Colon (tissue), 2 donors: ENCODE results near the gene TANGO2.

Source experiments
- FAIRE-seq: peaks from 2 replicates; lab custom pipeline; 2012; peaks lifted over from hg19 to GRCh38; lab: Jason Lieb, UNC
- donor health status: control.
- donor health status: control.

TANGO2 gene

DNA sequence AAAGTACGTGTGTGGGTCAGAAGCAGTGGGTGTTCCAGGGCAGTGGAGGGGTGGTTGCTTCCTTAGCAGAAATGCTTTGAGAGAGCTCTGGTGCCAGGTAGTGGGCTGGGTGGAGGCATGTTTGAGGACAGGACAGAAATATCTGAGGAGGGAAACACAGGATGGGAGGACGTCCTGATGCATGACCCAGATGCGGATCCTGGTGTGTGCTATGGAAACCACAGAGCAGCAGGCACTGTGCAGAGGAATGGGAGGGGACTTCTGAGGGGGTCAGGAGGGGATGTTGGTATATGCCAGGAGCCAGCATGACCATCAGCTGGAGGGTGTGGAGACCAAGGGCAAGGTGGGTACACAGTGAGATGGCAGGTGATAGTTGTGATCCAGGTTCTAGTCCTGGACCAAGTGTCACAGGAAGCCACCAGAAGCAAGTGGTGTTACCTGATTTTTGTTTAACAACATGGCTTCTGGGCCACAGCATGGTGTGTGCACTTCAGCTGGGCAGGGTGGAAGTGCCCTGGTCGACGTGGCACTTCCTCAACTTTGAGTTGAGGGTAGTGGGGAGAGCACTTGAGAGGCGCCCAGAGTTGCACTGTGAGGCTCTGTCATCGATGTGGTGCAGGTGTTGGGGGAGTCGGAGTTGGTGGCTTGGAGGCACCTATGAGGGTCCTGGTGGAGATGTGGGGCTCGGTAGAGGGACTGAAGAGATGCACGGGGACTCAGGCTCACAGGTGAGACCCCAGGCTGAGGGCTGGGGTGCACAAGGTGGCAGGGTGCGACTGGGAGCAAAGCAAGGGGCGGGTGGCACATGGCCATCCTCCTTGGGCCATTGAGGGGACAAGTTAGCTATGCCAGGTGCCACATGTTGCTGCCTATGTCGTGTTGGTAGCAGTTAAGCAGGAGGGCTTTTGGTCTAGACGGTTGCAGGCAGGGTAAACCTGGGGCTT lies 66.7 kb downstream of the TANGO2 start:
- FAIRE-seq: no peak

DNA sequence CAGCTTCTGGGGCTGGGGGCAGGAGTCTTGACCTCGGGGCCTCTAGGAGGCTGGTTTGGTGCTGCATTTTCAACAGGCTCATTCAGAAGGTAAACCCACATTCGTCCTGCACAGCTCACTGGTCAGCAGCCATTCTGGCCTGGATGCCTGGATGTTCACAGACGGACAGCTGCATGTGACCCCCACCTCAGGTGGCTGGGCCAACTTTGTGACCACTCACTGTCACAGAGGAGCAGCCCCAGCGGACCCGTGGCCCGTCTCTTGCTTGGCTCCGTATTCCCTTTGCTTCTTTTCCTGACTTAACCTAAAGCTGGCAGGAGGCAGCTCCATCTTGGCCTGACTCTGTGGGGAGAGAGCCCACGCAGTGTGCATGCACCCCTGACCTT lies 67.3 kb downstream of the TANGO2 start:
- no peak for FAIRE-seq

DNA sequence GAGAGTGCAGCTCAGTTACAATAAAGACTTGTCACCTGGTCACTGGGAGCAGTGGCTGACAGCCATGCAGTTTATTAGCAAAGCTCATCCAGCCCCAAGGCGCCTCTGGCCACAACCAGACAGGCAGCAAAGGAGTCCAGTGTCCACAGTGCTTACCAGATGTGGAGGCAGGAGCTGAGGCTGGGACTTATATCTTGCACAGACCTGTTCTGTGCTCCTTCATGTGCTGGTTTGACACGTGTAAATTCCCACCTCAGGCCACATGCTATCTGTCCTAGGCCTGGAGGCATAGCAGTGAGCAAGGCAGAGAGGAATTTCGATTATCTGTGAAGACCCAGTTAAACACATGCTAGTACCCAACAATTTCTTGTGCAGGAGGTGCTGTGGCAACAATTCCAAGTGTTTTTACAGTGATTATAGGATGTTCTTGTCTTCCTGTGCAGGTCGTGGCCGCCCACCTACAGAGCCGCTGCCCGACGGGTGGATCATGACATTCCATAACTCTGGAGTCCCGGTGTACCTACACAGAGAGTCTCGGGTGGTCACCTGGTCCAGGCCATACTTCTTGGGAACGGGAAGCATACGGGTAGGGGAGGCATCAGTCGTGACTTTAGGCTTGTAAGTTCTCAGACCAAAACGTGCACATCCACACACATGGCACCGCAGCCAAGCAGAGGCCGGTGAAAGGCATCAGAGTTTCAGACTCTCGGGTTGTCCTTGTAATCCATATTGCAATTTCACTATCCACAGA lies 68.5 kb downstream of the TANGO2 start:
- FAIRE-seq: no peak

DNA sequence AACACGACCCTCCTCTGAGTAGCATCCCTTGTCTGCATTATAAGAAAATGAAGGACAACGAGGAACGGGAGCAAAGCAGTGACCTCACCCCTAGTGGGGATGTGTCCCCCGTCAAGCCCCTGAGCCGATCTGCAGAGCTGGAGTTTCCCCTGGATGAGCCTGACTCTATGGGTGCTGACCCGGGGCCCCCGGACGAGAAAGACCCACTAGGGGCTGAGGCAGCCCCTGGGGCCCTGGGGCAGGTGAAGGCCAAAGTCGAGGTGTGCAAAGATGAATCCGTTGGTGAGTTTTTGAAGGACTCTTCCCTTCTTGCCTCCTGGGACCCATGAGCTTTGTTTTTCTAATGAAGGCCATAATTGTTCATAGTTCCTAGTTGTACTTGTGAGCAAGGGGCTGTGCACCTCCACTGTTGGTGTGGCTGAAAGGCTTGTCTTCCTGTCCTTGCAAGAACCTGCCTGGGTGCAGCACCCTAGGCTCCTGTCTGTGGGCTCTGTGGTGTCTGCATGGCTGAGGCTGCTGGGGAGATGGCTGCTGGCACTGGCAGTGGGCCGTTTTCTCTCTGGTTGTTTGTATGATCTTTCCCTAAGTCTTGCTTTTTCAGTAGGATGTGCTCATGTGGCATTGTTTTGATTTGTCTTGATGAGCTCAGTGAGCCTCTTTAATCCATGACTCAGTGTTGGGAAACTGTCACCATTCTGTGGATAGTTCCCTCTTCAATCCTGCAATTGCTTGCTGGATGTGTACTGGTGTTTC lies 69.2 kb downstream of the TANGO2 start:
- FAIRE-seq: no peak

DNA sequence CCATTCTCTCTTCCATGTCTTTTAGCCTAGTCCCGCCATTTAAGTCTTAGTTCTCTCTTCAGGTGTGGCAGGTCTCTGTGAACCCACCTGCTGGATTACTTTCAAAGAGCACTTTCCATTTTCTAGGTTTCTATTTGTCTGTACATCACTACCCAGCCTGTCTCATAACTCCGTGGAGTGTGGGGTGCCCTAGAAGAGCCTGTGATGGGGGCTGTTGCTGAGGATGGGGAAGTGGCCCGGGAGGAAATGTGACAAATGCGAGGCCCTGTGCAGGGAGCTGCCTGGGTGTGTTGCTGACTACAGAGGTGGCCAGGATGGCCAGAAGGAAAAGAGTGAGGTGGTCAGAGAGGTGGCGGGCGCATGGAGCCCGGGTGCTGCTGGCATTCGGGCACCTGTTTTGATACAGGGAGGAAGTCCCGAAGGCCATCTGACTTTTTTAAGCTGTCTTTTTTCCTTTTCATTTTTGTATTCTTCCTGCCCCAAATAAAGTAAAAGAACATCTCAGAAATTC lies 69.9 kb downstream of the TANGO2 start:
- FAIRE-seq: no peak

DNA sequence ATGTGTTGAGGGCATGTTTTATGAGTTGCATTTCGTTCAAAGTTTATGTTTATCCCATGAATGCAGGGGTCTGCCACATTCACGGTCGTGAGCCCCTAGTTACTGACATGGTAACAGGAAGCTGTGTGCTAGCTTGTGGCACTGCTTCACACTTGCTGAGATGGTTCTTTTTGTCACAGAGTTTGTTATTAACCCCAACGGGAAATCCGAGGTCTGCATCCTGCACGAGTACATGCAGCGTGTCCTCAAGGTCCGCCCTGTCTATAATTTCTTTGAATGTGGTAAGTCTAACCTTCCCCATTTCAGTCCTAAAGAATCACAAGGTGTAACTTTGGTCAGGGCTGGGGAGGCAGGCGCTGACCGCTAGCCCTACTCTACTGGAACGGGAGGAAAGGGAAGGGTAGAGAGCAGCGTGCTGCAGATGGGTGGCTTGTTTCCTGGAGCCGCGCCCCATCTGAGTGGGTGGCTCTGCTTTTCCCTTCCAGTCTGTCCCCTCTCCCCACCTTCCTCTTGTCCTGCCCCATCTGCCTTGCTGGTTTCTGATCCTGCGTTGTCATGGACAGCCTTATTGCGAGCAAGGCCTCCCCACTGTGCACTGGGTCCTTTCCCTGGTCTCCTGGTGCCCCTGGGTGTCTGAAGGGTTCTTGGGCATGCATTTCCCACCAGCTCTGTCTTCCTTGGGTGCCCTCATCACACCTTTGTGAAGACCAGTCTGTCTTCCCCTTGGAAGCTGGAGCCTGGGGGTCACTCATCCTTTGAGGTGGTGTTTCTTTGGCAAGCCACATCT lies 71.0 kb downstream of the TANGO2 start:
- FAIRE-seq: no peak

DNA sequence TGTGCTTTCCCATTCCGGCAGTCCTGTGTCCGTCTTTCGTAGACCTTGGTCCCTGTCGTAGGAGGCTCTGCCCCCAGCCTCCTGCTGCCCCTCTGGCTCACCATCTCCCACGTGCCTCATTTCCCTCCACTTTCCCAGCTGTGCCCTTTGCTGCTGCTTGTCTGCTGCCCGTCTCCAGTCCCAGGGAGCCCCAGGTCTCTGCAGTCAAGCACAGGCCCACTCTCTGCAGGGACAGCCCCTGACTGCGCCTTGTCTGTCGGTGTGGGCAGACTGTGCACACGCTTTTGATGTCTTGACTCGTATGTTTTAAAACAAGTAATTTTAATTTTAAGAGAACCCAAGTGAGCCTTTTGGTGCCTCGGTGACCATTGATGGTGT lies 71.6 kb downstream of the TANGO2 start:
- no peak for FAIRE-seq

- no peak for FAIRE-seq
Measured at GRCh38 chr22:20093418-20094196, 72.7 kb downstream of the TANGO2 start.

- no peak for FAIRE-seq
Measured at GRCh38 chr22:20094197-20094807, 73.4 kb downstream of the TANGO2 start.

DNA sequence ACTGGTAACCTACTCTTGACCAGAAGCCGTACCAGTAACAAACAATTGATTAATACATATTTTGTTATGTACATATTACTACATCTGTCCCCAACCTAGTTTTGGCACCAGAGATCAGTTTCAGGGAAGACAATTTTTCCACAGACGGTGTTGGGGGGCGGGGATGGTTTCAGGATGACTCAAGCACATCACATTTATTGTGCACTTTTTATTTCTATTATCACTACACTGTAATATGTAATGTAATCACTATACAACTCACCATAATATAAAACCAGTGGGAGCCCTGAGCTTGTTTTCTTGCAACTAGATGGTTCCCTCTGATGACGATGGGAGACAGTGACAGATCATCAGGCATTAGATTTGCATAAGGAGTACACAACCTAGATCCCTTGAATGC lies 74.6 kb downstream of the TANGO2 start:
- no peak for FAIRE-seq

GRCh38 chr22:20096574-20097420 lies 75.9 kb downstream of the TANGO2 start:
- FAIRE-seq: no peak

DNA sequence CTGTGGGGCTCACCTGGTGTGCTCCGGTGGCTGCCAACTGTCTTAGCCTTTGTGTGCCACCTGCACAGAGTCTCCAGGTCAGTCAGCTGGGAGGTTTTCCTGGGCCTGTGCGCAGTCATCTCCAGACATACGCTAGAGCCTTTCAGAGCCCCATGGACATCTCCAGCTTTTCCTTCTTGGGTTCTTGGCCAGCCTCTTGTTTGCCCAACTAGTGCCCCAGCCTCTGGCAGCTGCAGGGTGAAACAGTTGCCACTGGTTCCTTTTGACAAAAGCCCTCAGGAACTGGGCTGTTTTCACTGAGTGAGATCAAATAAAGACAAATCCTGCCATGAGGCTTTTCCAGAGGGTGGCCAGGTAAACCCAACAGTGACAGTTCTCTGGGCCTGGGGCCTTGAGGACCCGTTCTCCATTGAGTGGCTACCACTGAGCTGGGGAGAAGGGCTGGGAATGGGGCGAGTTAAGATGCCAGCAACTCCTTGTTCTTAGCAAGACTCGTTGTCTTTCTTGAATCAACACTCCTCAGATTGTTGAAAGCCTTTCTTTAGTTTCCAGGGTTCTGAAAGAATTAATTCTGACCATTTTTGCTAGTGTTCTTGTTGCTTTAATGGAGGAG lies 78.3 kb downstream of the TANGO2 start:
- no peak for FAIRE-seq

DNA sequence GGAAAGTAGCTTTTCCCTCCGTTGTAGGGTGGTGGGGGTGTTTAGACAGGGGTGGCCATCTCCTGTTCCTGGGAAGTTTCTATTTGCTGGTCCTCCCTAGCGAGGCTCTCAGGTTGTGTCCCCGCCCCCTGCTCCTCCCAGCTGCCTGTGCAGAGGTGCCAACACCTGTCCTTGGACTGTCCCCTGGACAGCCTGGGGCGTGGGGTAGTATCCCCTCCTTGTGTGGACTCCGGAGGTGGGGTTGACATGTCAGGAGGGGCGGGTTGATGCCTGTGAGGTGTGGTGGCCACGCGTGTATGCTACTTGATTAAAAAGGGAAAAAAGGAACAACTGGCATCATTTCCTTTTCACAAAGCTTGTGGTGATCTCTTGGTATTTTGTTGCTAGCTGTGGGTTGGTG lies 80.7 kb downstream of the TANGO2 start:
- FAIRE-seq: no peak

- no peak for FAIRE-seq
Measured at GRCh38 chr22:20102203-20102780, 81.4 kb downstream of the TANGO2 start.

DNA sequence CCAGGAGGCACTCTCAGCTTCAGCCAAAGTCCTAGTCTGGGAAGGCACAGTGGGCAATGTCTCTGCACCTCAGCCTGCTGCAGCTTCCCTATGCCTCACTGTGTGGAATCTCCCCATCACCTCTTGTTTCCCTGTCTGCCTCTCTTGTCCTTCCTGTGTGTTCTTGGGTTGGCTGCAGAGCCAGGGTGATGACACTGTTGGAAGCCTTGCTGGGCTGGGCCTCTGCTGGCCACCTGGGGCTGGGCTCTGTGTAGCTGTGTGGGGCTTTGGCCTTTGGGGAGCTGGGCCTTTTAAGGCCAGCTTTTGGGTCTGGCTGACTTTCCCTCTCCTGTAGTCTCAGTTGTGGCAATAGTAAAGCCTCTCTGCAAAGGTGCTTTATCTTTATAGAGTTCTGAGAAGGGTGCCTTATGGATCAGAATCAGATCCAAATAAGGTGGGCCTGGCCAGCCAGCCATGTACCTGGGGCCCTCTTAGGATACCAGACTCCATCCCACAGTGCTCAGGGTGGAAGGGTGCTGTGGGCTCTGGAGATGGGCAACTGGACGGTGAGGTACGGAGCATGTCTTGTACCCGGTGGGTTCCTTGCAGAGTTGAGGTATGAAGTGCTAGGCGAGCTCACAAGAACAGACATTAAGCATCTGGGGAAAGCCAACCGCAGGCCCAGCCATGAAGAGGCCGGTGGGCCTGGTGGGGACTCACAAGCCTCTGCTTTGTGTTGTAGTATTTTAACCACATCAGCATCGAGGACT lies 84.7 kb downstream of the TANGO2 start:
- no peak for FAIRE-seq

DNA sequence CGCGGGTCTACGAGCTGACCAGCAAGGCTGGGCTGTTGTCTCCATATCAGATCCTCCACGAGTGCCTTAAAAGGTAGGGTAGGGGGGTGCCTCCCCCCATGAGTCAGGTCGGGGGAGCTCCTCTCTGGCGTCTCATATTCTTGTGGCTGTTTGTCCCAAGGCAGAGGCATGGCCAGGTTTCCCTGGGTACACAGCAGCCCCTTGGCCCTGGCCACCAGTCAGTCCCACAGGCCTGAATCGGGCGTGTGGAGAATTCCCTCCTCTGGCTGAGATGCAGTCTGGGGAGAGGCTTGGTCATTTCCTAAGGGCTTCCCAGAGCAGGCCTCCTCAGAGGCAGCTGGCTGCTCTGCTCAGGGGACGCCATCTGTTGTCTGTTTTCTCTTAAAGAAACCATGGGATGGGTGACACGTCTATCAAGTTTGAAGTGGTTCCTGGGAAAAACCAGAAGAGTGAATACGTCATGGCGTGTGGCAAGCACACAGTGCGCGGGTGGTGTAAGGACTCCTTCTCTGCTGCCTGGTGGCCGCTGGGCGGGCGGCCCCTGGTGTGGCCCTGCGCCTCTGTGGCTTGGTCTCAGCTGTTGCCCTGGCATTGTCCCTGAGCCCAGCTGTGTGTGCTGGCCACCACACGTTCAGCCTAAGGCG lies 85.4 kb downstream of the TANGO2 start:
- FAIRE-seq: no peak

DNA sequence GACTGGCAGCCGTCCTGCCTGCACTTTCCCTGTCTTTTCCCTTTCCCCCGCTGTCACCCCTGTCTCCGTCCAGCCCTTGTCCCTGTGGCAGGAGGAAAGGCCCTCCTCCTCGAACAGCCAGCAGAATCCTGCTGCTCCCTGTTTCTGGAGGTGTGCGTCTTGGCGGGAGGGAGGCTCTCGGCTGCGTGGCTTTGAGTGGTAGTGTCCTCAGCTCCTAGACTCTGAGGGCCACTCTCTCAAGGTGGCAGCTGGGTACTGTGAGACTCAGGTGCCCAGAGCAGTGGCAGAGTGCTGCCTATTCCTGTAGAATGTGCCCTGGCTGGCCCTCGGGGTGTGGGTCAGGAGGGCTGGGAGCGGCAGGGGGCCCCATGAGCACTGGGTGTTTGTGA lies 85.9 kb downstream of the TANGO2 start:
- no peak for FAIRE-seq
